ENCODE measurements around the gene YIPF5. TPM values are rescaled to one million over a fixed set of nuclear protein-coding genes. Genes with fewer than 3 reads are reported as not detected.
A peak's percentile ranks its signal among the peaks of the same experiment; 100 is the strongest.

YIPF5 gene
- total RNA-seq, 1 donor from 2014 or later, result 46.4 TPM

DNA sequence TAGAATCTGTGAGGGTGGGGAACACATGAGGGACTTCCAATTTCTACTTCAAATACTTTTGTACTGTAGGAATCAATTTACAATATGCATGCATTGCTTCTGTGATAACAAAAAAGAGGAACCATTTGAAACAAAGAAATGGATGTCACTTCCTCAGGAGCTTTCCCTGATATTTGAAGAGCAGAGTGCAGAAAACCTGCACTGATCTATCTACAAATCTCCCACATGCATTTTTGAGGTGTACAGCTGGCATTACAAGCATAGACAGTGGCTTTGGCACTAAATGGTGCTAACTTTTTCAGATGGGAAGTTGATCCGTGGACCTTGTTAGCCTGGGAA, 27.7 kb downstream of the YIPF5 start:
- H3K27me3 ChIP-seq (ENCODE audit: low read depth), result no peaks in the 10 kb centered on the region
- TF ChIP-seq, protein P1, sequence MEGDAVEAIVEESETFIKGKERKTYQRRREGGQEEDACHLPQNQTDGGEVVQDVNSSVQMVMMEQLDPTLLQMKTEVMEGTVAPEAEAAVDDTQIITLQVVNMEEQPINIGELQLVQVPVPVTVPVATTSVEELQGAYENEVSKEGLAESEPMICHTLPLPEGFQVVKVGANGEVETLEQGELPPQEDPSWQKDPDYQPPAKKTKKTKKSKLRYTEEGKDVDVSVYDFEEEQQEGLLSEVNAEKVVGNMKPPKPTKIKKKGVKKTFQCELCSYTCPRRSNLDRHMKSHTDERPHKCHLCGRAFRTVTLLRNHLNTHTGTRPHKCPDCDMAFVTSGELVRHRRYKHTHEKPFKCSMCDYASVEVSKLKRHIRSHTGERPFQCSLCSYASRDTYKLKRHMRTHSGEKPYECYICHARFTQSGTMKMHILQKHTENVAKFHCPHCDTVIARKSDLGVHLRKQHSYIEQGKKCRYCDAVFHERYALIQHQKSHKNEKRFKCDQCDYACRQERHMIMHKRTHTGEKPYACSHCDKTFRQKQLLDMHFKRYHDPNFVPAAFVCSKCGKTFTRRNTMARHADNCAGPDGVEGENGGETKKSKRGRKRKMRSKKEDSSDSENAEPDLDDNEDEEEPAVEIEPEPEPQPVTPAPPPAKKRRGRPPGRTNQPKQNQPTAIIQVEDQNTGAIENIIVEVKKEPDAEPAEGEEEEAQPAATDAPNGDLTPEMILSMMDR (IDR thresholded peaks at IDR 0.05), result no peak
- no peaks in the 10 kb centered on the region for H3K36me3 ChIP-seq
- intact Hi-C loops (cut with DNase I), result no loop called here
- H3K9me3 ChIP-seq, result no peaks in the 10 kb centered on the region
- ATAC-seq, result no peak
- no peak overlapping the region for H3K27ac ChIP-seq
- no peak overlapping the region for H3K4me3 ChIP-seq
- peaks cover 4% of the 10 kb centered on the region for H3K4me1 ChIP-seq
- no peak for DNase-seq

DNA sequence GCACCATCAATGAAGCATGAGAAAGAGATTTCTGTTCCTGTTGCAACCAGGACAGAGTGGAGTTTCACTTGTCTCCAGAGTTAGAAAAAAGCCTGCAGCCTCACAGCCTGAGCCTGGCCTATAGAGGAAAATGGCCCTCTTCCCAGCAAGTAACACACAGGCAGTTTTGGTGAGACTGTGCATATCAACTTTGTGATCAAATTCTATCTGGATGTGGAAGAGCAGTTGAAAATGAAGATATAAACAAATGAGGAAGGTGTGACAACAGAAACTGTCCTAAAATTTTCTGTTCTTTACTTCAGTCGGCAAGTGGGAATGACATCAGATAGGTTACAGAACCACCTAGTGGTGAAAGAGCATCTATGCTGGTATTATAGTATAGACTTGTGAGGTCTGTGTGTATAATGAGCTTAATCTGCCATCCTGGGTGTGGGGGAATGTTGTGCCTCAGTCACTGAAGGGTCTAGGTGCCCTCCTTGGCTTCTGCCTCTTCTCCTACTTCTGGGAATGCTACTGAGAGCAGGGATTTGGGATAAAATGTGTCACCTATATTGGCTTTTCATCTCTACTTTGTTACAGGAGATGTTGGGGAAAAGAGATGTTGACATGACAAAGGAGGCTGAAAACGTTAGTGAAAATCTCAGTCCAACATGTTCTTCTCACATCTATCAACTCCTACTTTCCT, 28.2 kb downstream of the YIPF5 start:
- TF ChIP-seq, protein P1 (IDR thresholded peaks at IDR 0.05), result peak; percentile 51
- Histone ChIP-seq H3K4me1 (peaks cover 4% of the 10 kb centered on the region), H3K9me3 (no peaks in the 10 kb centered on the region), H3K4me3 (no peak overlapping the region), H3K27ac (no peak overlapping the region), H3K27me3 (ENCODE audit: low read depth) (no peaks in the 10 kb centered on the region), H3K36me3 (no peaks in the 10 kb centered on the region)
- intact Hi-C loops (cut with DNase I), result no loop called here
- peak; percentile 65 to 74 for ATAC-seq
- no peak for DNase-seq

DNA sequence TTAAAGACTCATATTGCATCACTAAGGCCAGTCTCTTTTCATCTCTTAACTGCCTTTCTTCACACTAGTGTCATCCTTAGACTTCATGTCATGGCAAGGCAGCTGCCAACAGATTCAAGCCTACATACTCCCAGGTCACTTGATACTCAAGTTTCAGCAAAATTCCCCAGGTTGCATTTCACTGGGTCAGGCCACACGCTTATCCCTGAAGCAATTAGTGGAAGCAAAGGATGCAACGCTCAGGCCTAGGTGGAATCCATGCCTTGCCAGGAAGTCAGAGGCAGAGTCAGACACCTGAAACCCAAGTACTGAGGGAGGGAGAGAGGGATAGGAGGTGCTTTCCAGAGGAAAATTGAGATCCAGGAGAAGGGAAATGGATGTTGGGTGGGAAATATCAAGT, 28.9 kb downstream of the YIPF5 start:
- ATAC-seq (no peak), DNase-seq (no peak)
- TF ChIP-seq, protein P1 (IDR thresholded peaks at IDR 0.05), result no peak
- Histone ChIP-seq H3K4me1 (peaks cover 4% of the 10 kb centered on the region), H3K27ac (no peak overlapping the region), H3K36me3 (no peaks in the 10 kb centered on the region), H3K9me3 (no peaks in the 10 kb centered on the region), H3K4me3 (no peak overlapping the region), H3K27me3 (ENCODE audit: low read depth) (no peaks in the 10 kb centered on the region)
- intact Hi-C loops (cut with DNase I), result no loop called here

DNA sequence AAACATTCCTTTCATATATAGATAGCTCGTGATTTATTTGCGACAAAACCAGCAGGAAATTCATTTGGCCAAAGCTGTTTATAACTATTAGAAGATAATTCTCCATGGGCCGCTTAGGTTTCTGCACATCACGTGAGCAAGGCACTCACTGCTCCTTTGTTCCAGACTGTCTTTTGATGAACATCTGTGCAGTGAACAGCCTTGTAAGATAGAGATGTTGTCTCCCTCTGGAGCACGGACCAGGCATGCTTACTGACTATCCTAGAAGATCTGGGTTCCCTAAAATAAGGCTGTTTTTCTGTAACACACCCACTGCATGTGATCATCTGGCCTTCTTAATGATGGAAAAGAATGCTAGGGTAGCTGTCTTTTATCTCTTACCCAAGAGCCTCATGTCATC, 30.9 kb downstream of the YIPF5 start:
- TF ChIP-seq, protein P1 (IDR thresholded peaks at IDR 0.05), result no peak
- DNase-seq (no peak), ATAC-seq (no peak)
- Histone ChIP-seq H3K36me3 (no peaks in the 10 kb centered on the region), H3K4me1 (peaks cover 4% of the 10 kb centered on the region), H3K27me3 (ENCODE audit: low read depth) (no peaks in the 10 kb centered on the region), H3K9me3 (no peaks in the 10 kb centered on the region), H3K4me3 (no peak overlapping the region), H3K27ac (no peak overlapping the region)
- intact Hi-C loops (cut with DNase I), result no loop called here

DNA sequence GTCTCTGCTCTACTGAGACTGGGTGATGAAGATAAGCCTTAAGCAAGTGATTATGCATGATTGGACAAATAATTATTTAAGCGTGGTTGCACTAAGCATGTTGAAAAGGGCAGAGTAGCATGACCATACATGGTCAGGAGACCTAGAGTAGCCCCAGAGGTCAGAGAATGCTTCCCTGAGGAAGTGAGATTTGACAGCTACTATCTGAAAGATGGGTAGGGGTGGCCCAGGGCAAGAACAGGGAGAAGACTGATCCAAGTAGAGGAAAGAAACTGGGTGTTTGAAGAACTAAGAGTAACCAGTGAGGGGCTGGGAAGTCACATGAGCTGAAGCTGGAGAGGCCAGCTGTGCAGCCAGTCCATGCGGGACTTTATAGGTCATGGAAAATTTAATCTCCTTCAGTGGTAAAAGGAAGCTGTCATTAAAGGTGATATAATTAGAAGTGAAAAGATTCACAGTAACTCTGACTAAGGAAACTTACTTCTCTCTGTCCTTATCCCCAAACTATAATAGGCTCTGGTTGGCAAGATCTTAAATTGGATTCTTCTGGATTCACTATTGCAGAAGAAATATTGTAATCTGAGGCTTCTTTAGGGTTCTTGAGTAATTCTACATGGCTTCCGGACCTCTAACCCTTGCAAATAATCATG, 35.2 kb downstream of the YIPF5 start:
- H3K4me1 ChIP-seq, result no peaks in the 10 kb centered on the region
- DNase-seq (no peak), ATAC-seq (no peak)
- no peaks in the 10 kb centered on the region for H3K27me3 ChIP-seq (ENCODE audit: low read depth)
- H3K9me3 ChIP-seq, result no peaks in the 10 kb centered on the region
- no peak overlapping the region for H3K4me3 ChIP-seq
- H3K27ac ChIP-seq, result no peak overlapping the region
- H3K36me3 ChIP-seq, result no peaks in the 10 kb centered on the region
- intact Hi-C loops (cut with DNase I), result no loop called here
- TF ChIP-seq, protein P1 (IDR thresholded peaks at IDR 0.05), result no peak
